Measurements from ENCODE around the gene CBARP. TPM values are rescaled to one million over a fixed set of nuclear protein-coding genes. Genes with fewer than 3 reads are reported as not detected.

The CBARP gene
- polyA plus RNA-seq, 1 donor from 2014 or later, result 18.2 TPM

- no peak overlapping the region for H3K4me2 ChIP-seq (ENCODE audit: low read length)
- H3K9me3 ChIP-seq (ENCODE audit: low read length), result no peaks in the 10 kb centered on the region
- no peak overlapping the region for H3K9ac ChIP-seq (ENCODE audit: low read length)
- H3K27ac ChIP-seq (ENCODE audit: low read length), result no peak overlapping the region
- H3K4me3 ChIP-seq (ENCODE audit: low read length), result no peak overlapping the region
- H3K79me2 ChIP-seq (replicated peaks; ENCODE audit: insufficient read depth, low read length), result no peaks in the 10 kb centered on the region
- no peaks in the 10 kb centered on the region for H3K9me2 ChIP-seq (ENCODE audit: insufficient read depth, low read length)
- H4K20me1 ChIP-seq (ENCODE audit: insufficient read depth), result no peaks in the 10 kb centered on the region
- no peaks in the 10 kb centered on the region for H3K36me3 ChIP-seq (ENCODE audit: insufficient read depth, low read length)
- H2AFZ ChIP-seq (ENCODE audit: low read depth, low read length), result no peak overlapping the region
- H3K27me3 ChIP-seq (ENCODE audit: insufficient read depth, low read depth, low read length), result no peaks in the 10 kb centered on the region
- H3F3A ChIP-seq (ENCODE audit: insufficient read depth, low read length, poor library complexity, severe bottlenecking), result no peaks in the 10 kb centered on the region
- TF ChIP-seq EP300 (conservative IDR thresholded peaks at IDR 0.05; ENCODE audit: poor library complexity, severe bottlenecking), result no peak
- no peak for TF ChIP-seq MXI1 (conservative IDR thresholded peaks at IDR 0.05; ENCODE audit: poor library complexity, severe bottlenecking)
Observed at GRCh38 chr19:1183543-1184172, 54.1 kb downstream of the CBARP start.

DNA sequence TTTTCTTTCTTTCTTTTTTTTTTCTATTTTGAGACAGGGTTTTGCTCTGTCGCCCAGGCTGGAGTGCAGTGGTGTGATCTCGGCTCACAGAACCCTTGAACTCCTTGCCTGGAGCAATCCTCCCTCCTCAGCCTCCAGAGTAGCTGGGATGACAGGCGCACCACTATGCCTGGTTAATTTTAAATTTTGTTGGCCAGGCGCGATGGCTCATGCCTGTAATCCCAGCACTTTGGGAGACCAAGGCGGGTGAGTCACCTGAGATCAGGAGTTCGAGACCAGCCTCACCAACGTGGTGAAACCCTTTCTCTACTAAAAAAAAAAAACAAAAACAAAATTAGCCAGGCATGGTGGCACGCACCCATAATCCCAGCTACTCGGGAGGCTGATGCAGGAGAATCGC, 55.1 kb downstream of the CBARP start:
- H3K4me2 ChIP-seq (ENCODE audit: low read length), result no peak overlapping the region
- no peaks in the 10 kb centered on the region for H3K79me2 ChIP-seq (replicated peaks; ENCODE audit: insufficient read depth, low read length)
- no peaks in the 10 kb centered on the region for H3K27me3 ChIP-seq (ENCODE audit: insufficient read depth, low read depth, low read length)
- no peak overlapping the region for H3K9ac ChIP-seq (ENCODE audit: low read length)
- no peaks in the 10 kb centered on the region for H3K9me2 ChIP-seq (ENCODE audit: insufficient read depth, low read length)
- H3F3A ChIP-seq (ENCODE audit: insufficient read depth, low read length, poor library complexity, severe bottlenecking), result no peaks in the 10 kb centered on the region
- no peak overlapping the region for H3K4me3 ChIP-seq (ENCODE audit: low read length)
- H4K20me1 ChIP-seq (ENCODE audit: insufficient read depth), result no peaks in the 10 kb centered on the region
- no peak for TF ChIP-seq POLR2AphosphoS5 (IDR thresholded peaks at IDR 0.05)
- TF ChIP-seq TAF1 (IDR thresholded peaks at IDR 0.05; ENCODE audit: low read depth), result no peak
- TF ChIP-seq RAD21 (conservative IDR thresholded peaks at IDR 0.05), result no peak
- no peak for TF ChIP-seq SMC3 (conservative IDR thresholded peaks at IDR 0.05; ENCODE audit: poor library complexity)
- no peak for TF ChIP-seq EP300 (conservative IDR thresholded peaks at IDR 0.05; ENCODE audit: poor library complexity, severe bottlenecking)
- TF ChIP-seq, protein P1, sequence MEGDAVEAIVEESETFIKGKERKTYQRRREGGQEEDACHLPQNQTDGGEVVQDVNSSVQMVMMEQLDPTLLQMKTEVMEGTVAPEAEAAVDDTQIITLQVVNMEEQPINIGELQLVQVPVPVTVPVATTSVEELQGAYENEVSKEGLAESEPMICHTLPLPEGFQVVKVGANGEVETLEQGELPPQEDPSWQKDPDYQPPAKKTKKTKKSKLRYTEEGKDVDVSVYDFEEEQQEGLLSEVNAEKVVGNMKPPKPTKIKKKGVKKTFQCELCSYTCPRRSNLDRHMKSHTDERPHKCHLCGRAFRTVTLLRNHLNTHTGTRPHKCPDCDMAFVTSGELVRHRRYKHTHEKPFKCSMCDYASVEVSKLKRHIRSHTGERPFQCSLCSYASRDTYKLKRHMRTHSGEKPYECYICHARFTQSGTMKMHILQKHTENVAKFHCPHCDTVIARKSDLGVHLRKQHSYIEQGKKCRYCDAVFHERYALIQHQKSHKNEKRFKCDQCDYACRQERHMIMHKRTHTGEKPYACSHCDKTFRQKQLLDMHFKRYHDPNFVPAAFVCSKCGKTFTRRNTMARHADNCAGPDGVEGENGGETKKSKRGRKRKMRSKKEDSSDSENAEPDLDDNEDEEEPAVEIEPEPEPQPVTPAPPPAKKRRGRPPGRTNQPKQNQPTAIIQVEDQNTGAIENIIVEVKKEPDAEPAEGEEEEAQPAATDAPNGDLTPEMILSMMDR (IDR thresholded peaks at IDR 0.05; ENCODE audit: poor library complexity, severe bottlenecking), result no peak
- no peak for TF ChIP-seq MXI1 (conservative IDR thresholded peaks at IDR 0.05; ENCODE audit: poor library complexity, severe bottlenecking)
- TF ChIP-seq REST (IDR thresholded peaks at IDR 0.05; ENCODE audit: borderline replicate concordance), result no peak
- TF ChIP-seq EZH2 (IDR thresholded peaks at IDR 0.05; ENCODE audit: borderline replicate concordance, insufficient read depth, low read length, poor library complexity, severe bottlenecking), result no peak
- no peaks in the 10 kb centered on the region for H3K36me3 ChIP-seq (ENCODE audit: insufficient read depth, low read length)
- no peaks in the 10 kb centered on the region for H3K9me3 ChIP-seq (ENCODE audit: low read length)
- no peak overlapping the region for H3K27ac ChIP-seq (ENCODE audit: low read length)
- H2AFZ ChIP-seq (ENCODE audit: low read depth, low read length), result no peak overlapping the region
